Posterior cingulate gyrus (tissue), 11 donors: ENCODE results near the gene FARP2.
"Not testable (repeated sequence)": the region's sequence is repeated elsewhere in the genome, so short reads cannot be mapped to it uniquely, and the experiment has no call there.

ENCODE experiments used
- DNase-seq, 10 donors: peaks; one replicate each; pipeline versions ENCODE4 v3.0.0 to v3.0.0-alpha.2; 2020 to 2021; ENCODE audit warnings: mixed read lengths in 3 of 10
- intact Hi-C: fragments of 100-400 bp; cut with DNase I; formaldehyde crosslinking; loops from one replicate; pipeline ENCODE4 v1.15.1; 2023

The FARP2 gene

DNA sequence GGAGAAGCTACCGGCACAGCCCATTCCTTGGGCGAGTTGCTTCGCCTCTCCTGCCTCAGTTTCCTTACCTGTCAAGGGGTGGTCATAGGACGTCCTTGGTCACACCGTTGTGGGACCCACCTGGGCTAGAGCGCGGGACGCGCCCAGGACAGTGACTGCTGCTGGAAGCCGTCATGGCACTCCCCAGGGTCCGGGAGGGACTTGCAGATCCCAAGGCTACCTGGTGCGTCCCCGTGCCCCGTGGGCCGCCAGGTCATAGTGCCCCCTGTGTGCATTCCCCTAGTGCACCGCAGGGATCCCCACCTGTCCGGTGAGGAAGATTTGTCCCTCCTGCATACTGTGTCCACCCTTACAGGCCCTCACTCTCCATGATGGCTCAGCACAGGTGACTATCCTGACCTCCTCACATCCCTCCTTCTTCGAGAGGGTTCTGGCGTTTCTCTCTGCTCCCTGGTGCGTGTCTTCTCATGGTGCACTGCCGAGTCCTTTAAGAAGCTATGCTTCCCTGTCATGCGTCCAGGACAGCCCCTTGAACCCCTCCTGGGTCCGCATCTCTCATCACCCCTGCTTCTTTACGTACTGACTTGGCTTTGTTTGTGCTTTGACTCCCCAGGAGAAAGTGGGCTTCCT lies 153.2 kb downstream of the FARP2 start:
- peak in 3 of 10 donors; percentile 81 to 91 (median 87) for DNase-seq
- intact Hi-C loops: loop anchor here (2.0 to 10.0 kb wide), 4 partner anchors 48 to 178 kb away; partner anchors contain the start of genes ATG4B, BOK, DTYMK and THAP4

DNA sequence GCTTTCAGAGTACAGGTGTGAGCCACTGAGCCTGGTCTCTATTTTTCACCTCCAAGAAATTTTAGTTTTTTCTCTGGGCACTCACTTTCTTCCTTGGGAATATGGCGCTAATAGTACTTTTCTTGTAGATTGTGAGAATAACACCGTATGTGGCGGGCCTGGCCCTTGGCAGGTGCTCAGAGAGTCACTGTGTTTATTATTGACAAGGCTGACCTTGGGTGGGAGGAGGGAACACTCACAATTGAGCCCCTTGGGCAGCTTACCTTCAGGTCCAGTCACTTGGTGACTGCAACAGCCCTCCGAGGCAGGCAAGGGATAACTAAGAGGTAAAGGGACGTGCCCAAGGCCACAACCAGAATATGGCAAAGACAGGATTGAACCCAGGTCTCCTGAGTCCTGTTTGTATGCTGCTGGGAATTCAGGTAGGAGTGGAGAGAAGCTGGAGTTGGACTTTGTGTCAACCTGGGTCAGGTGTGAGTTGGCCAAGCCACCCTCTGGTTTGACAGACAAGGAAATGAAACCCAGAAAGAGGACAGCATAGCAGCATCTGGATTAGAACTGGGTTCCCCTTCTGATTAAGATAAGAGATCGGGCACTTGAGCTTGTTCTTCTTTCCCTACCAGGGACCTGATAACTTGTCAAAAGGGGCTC lies 155.1 kb downstream of the FARP2 start:
- intact Hi-C loops: no loop called here
- DNase-seq: peak in 2 of 10 donors; percentile 9 to 44

DNA sequence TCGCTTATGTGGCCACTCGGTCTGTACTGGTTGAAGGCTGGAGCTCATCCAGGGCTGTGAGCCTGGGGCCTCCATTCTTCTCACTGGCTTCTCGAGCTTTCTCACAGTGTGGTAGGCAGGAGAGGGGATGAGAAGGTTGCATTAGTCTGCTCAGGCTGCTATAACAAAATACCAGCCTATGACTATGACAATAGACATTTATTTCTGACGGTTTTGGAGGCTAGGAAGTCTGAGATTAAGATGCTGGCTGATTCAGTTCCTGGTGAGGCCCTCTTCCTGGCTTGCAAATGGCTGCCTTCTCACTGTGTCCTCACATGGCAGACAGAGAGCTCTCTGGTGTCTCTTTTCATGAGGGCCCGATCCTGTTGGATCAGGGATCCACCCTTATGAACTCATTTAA lies 158.5 kb downstream of the FARP2 start:
- peak in 2 of 10 donors; percentile 29 to 31 for DNase-seq
- intact Hi-C loops: no loop called here

DNA sequence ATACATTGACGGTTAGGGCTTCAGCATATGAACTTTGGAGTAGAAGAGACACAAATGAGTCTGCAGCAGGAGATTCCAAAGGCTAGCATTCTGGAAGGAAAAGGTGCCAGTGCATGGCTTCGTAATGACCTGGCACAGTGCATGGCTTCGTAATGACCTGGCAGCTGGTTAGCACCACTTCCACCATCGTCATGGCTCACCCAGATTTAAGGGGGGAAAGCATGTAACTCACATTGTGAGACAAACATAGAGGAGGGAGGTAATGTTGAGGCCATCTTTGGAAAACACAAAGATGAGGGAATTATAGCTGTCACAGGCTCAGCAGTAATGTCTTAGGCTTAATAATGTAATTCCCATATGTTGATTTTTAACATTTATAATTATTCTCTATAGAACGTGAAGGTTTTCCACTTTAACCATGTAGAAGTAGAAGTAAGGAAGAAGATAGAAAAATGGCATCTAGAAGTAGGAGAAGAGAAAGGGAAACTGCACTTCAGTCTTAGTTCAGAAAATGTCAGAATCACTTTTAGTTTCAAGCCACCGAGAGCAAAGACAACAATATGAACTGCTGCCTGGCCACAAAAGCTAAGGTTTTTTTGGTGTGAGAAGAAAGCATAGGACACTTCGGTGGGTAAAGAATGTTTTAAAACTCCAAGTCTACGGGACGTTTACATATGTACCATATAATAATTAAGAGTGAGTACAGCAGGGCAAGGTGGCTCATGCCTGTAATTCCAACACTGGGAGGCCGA lies 159.1 kb downstream of the FARP2 start:
- intact Hi-C loops: no loop called here
- peak in 1 of 10 donors; percentile 22 for DNase-seq

DNA sequence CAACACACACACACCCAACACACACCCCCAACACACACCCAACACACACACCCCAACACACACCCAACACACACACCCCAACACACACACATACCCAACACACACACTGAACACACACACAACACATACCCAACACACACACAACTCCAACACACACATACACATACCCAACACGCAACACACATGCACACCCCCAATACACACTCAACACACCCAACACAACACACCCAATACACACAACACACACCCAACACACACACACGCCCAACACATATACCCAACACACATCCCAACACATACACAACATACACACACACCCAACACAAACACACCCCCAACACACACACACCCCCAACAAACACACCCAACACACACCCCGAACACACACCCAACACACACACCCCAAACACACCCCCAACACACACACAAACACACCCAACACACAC lies 160.5 kb downstream of the FARP2 start:
- no peak for DNase-seq
- intact Hi-C loops: no loop called here

DNA sequence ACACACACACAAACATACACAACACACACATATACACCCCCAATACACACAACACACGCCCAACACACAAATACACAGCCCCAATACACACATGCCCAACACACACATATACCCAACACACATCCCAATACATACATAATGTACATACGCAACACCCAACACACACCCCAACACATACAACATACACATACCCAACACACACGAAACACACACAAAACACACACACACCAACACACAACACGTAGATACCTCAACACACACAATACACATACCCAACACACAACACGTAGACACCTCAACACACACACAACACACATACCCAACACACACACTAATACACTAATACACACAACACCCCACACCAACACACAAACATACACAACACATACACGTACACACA lies 161.2 kb downstream of the FARP2 start:
- no peak for DNase-seq
- intact Hi-C loops: no loop called here

DNA sequence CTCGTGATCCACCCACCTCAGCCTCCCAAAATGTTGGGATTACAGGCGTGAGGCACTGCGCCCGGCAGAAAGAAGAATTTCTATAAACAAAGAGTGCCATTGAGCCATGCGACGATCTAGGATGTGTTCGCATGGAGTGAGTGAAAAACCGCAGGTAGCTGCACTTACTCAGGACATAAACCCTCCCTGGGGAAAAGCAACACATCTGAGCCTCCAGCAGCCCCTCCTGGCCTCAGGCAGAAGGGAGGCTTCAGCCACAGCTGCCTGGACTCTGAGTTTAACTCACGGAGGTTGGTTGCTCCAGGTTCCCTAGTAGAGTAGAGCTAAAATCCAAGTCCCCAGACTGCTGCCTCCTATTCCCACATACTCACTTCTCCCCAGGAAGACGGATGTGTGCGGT lies 163.6 kb downstream of the FARP2 start:
- peak in 1 of 10 donors; percentile 25 for DNase-seq
- intact Hi-C loops: no loop called here

DNA sequence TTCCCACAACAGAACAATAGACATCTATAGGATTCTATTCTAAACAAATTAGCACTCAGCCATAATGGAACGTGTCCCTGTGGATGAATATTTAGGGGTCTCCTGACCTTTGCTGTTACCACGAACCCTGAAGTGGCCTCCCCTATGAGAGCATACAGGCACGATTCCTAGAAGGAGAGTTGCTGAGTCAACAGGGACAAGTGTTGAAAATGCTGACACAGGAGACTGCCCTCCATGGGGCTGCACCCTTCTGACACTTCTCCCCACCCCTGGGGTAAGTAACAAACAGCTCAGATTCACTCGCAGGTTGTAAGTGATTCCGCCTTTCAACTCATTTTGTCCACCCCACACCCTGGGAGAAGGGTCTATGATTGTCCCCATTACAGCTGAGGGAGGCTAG lies 166.4 kb downstream of the FARP2 start:
- DNase-seq: peak in 1 of 10 donors; percentile 3
- intact Hi-C loops: no loop called here

DNA sequence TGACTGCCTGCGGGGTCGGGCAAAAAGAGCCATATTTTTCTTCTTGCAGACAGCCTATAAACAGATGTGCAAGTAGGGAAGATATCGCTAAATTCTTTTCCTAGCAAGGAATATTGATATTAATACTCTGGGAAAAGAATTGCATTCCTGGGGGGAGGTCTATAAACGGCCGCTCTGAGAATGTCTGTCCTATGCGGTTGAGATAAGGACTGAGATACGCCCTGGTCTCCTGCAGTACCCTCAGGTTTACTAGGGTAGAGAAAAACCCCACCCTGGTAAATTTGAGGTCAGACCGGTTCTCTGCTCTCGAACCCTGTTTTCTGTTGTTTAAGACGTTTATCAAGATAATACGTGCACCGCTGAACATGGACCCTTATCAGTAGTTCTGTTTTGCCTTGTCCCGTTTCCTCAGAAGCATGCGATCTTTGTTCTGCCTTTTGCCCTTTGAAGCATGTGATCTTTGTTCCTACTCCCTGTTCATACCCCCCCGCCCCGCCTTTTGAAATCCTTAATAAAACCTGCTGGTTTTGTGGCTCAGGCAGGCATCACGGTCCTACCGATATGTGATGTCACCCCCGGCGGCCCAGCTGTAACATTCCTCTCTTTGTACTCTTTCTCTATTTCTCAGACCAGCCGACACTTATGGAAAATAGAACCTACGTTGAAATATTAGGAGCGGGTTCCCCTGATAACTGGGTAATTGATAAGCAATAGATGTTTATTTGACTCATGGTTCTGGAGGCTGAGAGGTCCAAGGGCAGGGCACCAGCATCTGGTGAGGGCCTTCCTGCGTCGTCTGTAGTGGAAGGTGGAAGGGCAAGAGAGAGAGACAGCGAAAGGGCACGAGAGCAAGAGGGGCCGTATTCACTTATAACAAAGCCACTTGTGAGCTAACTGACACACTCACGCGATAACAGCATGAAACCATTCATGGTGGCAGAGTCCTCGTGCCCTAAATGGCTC lies 170.0 kb downstream of the FARP2 start:
- peak in 1 of 10 donors; percentile 10 for DNase-seq

DNA sequence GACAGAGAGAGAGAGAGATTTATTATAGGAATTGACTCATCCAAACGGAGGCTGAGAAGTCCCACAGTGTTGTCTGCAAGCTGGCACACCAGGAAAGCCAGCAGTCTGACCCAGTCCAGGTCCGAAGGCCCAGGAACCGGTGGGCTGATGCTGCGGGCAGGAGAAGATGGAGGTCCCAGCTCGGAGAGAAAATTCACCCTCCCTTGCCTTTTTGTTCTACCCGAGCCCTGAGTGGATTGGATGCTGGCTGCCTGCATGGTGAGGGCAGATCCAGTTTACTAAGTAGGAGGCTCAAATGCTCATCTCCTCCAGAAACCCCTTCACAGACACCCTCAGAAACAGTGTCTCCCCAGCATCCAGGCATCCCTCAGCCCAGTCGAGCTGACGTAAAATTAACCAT lies 174.5 kb downstream of the FARP2 start:
- intact Hi-C loops: no loop called here

More for the DNA sequence above, 170.0 kb downstream of the FARP2 start:
- intact Hi-C loops: not testable (repeated sequence)

DNA sequence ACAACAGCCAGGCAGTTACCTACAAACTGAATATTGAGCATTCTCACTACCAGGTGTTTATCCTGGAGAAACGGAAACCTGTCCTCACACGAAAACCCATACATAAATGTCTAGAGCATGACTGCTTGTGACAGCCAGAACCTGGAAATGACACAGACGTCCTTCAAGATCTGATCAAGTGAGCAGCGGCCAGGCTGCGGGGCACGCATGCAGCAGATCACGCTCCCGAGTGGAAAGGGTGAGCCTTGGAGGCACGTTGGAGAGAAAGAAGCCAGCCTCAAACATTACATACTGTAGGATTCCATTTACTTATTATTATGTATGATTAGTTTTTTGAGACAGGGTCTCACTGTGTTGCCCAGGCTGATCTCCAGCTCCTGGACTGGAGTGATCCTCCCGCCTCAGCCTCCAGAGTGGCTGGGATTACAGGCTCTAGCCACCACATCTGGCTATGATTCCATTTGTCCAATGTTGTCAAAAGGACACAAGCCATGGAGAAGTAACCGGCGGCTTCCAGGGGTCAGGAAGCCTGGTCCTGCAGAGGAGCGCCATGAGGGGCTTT lies 175.2 kb downstream of the FARP2 start:
- intact Hi-C loops: no loop called here
- DNase-seq: peak in 2 of 10 donors; percentile 22 to 59

More for the DNA sequence above, 174.5 kb downstream of the FARP2 start:
- peak in 2 of 10 donors; percentile 23 to 72 for DNase-seq

DNA sequence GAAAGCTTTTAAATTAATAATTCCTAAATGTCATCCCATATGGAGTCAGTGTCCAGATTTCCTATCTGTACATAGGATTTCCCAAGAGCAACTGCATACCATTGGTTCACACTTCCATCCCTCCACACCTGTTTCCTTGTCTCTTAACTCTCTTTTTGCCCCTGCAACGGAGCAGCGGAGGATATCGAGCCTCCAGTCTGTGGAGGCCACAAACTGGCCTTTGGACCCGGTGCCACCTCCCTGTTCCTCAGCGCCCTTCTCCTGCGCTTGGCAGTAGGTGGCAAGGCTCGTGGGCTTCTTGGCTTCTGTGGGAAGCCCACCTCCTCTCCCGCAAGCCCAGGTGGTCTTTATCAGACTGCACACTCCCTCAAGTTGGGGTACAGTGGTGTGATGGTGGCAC lies 176.1 kb downstream of the FARP2 start:
- peak in 2 of 10 donors; percentile 11 to 41 for DNase-seq
- intact Hi-C loops: no loop called here

DNA sequence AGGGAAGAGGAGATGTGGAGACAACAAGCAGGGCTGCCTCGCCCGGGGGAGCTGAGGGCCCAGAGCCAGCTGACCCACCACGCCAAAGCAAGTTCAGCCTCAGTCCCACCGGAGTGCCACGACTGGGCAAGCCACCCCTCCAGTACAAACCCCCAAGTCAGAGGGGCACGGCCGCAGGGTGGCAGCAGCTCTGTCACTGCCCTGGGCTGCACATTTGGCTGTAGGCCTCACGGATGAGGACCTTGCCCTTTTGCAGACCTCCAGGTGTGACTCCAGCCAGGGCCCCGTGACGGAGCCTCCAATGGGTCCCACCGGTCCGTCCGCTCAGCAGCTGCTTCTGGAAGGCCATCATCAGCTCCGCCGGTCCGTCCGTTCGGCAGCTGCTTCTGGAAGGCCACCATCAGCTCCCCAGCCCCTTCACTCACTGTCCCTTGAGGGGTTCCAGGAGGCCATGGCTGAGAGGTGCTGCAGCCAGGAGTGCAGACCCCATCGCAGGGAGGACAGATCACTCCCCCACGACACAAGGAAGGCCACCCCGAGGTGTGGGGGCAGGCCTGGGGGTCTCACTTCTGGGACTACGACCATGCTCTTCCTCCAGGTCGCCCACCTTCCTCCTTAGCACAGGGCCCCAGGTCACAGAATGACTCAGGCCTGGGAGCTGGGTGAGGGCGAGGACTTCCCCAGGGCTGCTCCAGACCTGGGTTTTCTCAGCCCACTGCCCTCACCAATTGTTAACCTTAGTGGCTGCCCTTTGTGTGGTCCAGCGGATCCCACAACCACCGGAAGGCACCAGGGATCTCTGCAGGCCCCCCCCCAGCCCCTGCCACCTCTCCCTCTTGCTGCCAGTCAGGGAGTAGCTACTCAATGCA lies 176.9 kb downstream of the FARP2 start:
- DNase-seq: peak in 2 of 10 donors; percentile 41 to 80
- intact Hi-C loops: no loop called here

DNA sequence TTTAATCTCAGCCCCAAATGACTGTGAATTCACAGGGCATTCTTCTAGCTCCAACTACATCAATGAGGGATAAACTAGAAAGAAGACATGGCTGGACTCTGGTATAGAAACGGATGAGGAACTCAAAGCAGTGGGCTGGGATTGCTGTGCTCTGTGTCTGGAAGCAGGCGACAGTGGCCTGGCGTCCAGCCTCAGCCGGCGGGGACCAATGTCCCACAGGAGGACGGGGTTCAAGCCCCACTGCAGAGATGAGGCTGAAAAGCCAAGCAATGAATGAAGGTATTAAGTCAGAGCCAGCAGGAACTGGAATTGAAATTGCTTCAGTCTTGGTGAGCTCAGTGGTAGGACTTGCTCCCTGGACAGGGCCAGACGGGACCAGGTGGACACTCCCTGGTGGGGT lies 178.2 kb downstream of the FARP2 start:
- intact Hi-C loops: no loop called here
- DNase-seq: peak in 2 of 10 donors; percentile 17 to 29

DNA sequence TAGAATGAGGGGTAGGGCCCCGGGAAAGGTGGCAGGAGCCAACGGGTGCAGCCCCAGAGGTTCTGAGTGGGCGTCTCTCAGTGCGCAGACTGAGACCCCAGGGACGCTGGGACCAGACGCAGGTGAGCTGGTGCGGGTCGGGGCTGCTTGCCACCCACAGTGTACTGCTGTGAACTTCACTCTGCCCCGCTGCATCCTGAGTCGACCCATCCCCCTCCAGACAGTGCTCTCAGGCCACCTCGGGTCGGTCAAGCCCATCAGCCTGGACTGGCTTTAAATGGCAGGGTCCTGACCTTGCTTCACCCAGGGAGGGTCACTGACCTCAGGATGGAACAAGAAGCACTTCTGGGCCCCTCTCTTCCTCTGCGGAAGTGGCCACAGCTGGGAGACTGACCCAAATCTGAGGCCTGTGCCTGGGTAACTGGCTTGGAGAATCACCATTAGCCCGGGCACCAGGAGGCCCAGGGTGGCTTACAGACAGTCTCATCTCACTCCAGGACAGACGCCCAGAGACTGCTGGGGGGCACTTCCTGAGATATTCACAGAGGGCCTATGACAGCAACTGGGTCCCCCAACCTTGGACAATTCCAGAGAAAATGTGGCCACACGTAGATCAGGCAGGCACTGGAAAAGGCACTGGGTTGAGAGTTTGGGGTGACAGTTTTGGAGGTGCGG lies 178.8 kb downstream of the FARP2 start:
- intact Hi-C loops: no loop called here

DNA sequence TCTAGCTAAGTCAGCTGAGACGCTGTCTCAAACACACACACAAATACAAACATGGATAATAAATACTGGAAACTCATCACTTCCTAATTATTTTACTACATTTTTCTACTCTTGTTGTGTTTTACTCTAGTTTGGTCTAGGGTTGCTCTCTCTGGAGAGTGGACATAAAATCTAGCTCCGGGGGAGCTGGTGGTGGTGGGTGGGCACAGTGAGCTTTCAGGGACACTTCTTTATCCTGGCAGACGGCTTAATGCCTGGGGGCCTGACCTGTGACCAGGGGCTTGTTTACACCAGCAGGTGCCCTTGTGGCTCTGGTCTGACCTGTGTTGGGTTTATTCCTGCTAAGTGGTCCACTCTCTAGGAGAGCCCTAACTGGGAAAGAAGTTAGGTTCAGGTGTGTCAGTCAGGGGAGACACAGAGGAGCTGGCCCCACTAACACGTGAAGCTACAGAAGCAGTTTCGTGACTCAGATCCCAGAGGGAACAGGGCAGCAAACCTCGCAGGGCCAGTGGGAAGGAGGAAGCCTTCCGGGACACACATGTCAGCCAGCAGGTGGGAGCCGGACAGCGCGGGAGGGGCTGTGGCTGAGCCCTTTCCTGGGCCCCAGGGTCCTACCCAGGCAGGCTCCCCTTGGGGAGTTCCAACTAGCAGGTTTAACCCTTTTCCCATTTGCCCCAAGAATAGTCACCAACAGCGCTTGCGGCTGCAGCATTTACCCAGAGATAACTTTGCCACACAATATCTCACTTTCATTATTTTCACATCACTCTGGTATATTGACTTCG lies 180.0 kb downstream of the FARP2 start:
- DNase-seq: peak in 2 of 10 donors; percentile 26 to 72
- intact Hi-C loops: no loop called here

More for the DNA sequence above, 178.8 kb downstream of the FARP2 start:
- DNase-seq: peak in 2 of 10 donors; percentile 47 to 75
